BLaER1 treated with 17β-estradiol and CSF1 and Interleukin-3, amounts not matched to agents 10 nM and 100 nM (cell line): ENCODE measurements around the gene CDADC1.

Experiments used
- H3K27ac ChIP-seq, 11 experiments: shearing (Covaris generic); formaldehyde crosslinking; 2 replicates each; pipeline ENCODE4 v1.8.1; 2022
- H3K27me3 ChIP-seq, 11 experiments: shearing (Covaris generic); formaldehyde crosslinking; 2 replicates each; pipeline ENCODE4 v1.8.1; 2022
- H3K36me3 ChIP-seq, 11 experiments: shearing (Covaris generic); formaldehyde crosslinking; 2 replicates each; pipeline ENCODE4 v1.8.1; 2022
- H3K4me1 ChIP-seq, 10 experiments: shearing (Covaris generic); formaldehyde crosslinking; 2 replicates each; pipeline ENCODE4 v1.8.1; 2022
- H3K4me2 ChIP-seq, 11 experiments: shearing (Covaris generic); formaldehyde crosslinking; 2 replicates each; pipeline ENCODE4 v1.8.1; 2022
- H3K4me3 ChIP-seq, 10 experiments: shearing (Covaris generic); formaldehyde crosslinking; 2 replicates each; pipeline ENCODE4 v1.8.1; 2022
- H3K9ac ChIP-seq, 11 experiments: shearing (Covaris generic); formaldehyde crosslinking; 2 replicates each; pipeline ENCODE4 v1.8.1; 2022
- H3K9me3 ChIP-seq, 11 experiments: shearing (Covaris generic); formaldehyde crosslinking; replicated peaks in 1 of 11; 2 replicates each; pipeline ENCODE4 v1.8.1; 2022
- H4K20me1 ChIP-seq, 11 experiments: shearing (Covaris generic); formaldehyde crosslinking; 2 replicates each; pipeline ENCODE4 v1.8.1; 2022
- Cebpa-rat ChIP-seq, 11 experiments: shearing (Covaris generic); IDR thresholded peaks; 2 replicates each; pipeline ENCODE4 v1.8.1; 2022

The CDADC1 gene

GRCh38 chr13:49341941-49342340 is 94.2 kb downstream of the CDADC1 start:
- TF ChIP-seq Cebpa-rat (IDR thresholded peaks at IDR 0.05), result no peak

GRCh38 chr13:49342454-49342853 is 94.7 kb downstream of the CDADC1 start:
- Histone ChIP-seq H3K4me1 (peaks cover 0 to 11% (median 8%) of the 10 kb centered on the region in 10 experiments; a peak in 15 of 20 replicates), H3K4me2 (no peak overlapping the region), H3K27ac (no peak overlapping the region), H3K4me3 (no peak overlapping the region), H3K27me3 (no peaks in the 10 kb centered on the region), H3K9ac (no peak overlapping the region), H3K9me3 (no peaks in the 10 kb centered on the region), H3K36me3 (peaks cover 0 to 7% (median 0%) of the 10 kb centered on the region in 11 experiments; a peak in 2 of 22 replicates), H4K20me1 (no peaks in the 10 kb centered on the region)
- TF ChIP-seq Cebpa-rat (IDR thresholded peaks at IDR 0.05), result no peak

More at GRCh38 chr13:49341941-49342340, 94.2 kb downstream of the CDADC1 start:
- H3K27ac ChIP-seq, result no peak overlapping the region
- H3K9me3 ChIP-seq, result no peaks in the 10 kb centered on the region
- no peak overlapping the region for H3K4me3 ChIP-seq
- peaks cover 0 to 11% (median 8%) of the 10 kb centered on the region in 10 experiments; a peak in 15 of 20 replicates for H3K4me1 ChIP-seq
- no peak overlapping the region for H3K9ac ChIP-seq
- H3K27me3 ChIP-seq, result no peaks in the 10 kb centered on the region
- H3K36me3 ChIP-seq, result peaks cover 0 to 7% (median 0%) of the 10 kb centered on the region in 11 experiments; a peak in 2 of 22 replicates
- no peaks in the 10 kb centered on the region for H4K20me1 ChIP-seq
- no peak overlapping the region for H3K4me2 ChIP-seq
